Vagina (tissue), 2 donors: ENCODE data around the gene FASN. TPM values are rescaled to one million over a fixed set of nuclear protein-coding genes. Genes with fewer than 3 reads are reported as not detected.

Experiments used
- DNase-seq, 2 donors: peaks; one replicate each; pipeline ENCODE4 v3.0.0-alpha.2; 2017; ENCODE audit errors: extremely low spot score in 2 of 2
- H3K27ac ChIP-seq: fragments of 200-600 bp; sonication (generic); one replicate; pipeline ENCODE4 v1.5.1; 2019
- H3K27me3 ChIP-seq: fragments of 200-600 bp; sonication (generic); one replicate; pipeline ENCODE4 v1.5.1; 2019
- H3K36me3 ChIP-seq, 2 donors: fragments of 200-600 bp; sonication (generic); one replicate each; pipeline ENCODE4 v1.5.1; 2017 to 2019
- H3K4me1 ChIP-seq: fragments of 200-600 bp; sonication (generic); one replicate; pipeline ENCODE4 v1.5.1; 2019
- H3K4me3 ChIP-seq, 2 donors: fragments of 200-600 bp; sonication (generic); 1 replicate in 1 of 2; 2 replicates in 1 of 2; pipeline ENCODE4 v1.5.1; 2016 to 2019
- H3K9me3 ChIP-seq: fragments of 200-600 bp; sonication (generic); one replicate; pipeline ENCODE4 v1.5.1; 2019
- CTCF ChIP-seq, 3 experiments: fragments of 450-650 bp in 2 of 3; fragments of 200-600 bp in 1 of 3; sonication (generic) in 1 of 3; IDR thresholded peaks; one replicate each; pipeline ENCODE4 v1.5.1; 2017 to 2019; ENCODE audit warnings: antibody characterized with exemption in 3 of 3, mild to moderate bottlenecking in 2 of 3, moderate library complexity in 2 of 3
- POLR2A ChIP-seq, 2 donors: fragments of 450-650 bp; IDR thresholded peaks; one replicate each; pipeline ENCODE4 v1.6.1; 2017; ENCODE audit warnings: antibody characterized with exemption in 2 of 2, mild to moderate bottlenecking in 2 of 2, moderate library complexity in 2 of 2
- POLR2AphosphoS5 ChIP-seq, 2 donors: sonication (generic); formaldehyde crosslinking; IDR thresholded peaks; one replicate each; pipeline ENCODE4 v1.9.0; 2017; ENCODE audit warnings: antibody characterized with exemption in 2 of 2, mild to moderate bottlenecking in 2 of 2, low read depth in 1 of 2; ENCODE audit not compliant: insufficient read depth in 1 of 2
- intact Hi-C: fragments of 100-400 bp; cut with DNase I; formaldehyde crosslinking; loops from one replicate; pipeline ENCODE4 v1.15.1; 2023
- total RNA-seq: library from RNA; depleted of rRNA; stranded (reverse); fragments of >200 nt; gene quantifications from one replicate; pipeline ENCODE4 v1.2.3, GENCODE V29; 2016

Gene FASN
- total RNA-seq, 1 donor from 2014 or later = 127 TPM

GRCh38 chr17:82118168-82118814 lies 20.3 kb upstream of the FASN start:
- no peaks in the 10 kb centered on the region for H3K27me3 ChIP-seq
- TF ChIP-seq POLR2A (IDR thresholded peaks at IDR 0.05) = no peak
- no peak for TF ChIP-seq CTCF (IDR thresholded peaks at IDR 0.05)
- no peak for TF ChIP-seq POLR2AphosphoS5 (IDR thresholded peaks at IDR 0.05; ENCODE audit: insufficient read depth in 1 of 2, low read depth in 1 of 2)
- H3K9me3 ChIP-seq = no peaks in the 10 kb centered on the region
- no peak overlapping the region for H3K4me3 ChIP-seq
- intact Hi-C loops = no loop called here
- no peaks in the 10 kb centered on the region for H3K4me1 ChIP-seq
- no peak overlapping the region for H3K27ac ChIP-seq
- H3K36me3 ChIP-seq = no peaks in the 10 kb centered on the region
- DNase-seq = no peak

DNA sequence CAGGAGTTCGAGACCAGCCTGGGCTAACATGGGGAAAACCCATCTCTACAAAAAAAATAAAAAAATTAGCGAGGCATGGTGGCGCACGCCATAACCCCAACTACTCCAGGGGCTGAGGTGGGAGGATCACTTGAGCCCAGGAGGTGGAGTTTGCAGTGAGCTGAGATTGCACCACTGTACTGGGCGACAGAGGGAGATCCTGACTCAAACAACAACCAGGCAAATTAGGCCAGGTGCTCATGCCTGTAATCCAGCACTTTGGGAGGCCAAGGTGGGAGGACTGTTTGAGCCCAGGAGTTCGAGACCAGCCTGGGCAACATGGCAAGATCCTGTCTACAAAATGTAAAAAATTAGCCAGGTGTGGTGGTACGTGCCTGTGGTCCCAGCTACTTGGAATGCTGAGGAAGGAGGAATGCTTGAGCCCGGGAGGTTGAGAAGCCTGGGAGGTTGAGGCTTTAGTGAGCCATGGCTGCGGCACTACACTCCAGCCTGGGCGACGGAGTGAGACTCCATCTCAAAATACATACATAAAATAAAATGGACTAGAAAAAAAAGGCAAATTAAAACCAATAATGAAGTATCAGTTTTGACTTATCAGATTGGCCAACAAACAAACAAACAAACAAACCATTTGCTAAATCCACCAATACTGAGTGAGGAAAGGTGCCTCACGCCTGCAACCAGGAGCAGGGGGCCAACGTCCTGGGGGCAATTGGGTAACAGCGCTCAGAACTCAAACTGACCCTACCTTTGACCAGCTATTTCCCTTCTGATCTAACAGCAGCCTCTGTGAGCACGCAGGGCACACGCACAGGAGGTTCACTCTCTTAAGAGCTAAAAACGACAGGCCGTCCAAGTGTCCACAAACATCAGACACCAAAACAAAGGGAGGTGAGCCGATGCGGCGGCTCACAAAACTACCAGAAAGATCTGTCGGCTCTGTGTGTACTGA lies 19.4 kb upstream of the FASN start:
- H3K36me3 ChIP-seq = no peaks in the 10 kb centered on the region
- TF ChIP-seq POLR2A (IDR thresholded peaks at IDR 0.05) = no peak
- no peak for TF ChIP-seq CTCF (IDR thresholded peaks at IDR 0.05)
- H3K9me3 ChIP-seq = no peaks in the 10 kb centered on the region
- H3K27ac ChIP-seq = no peak overlapping the region
- no peaks in the 10 kb centered on the region for H3K27me3 ChIP-seq
- H3K4me3 ChIP-seq = no peak overlapping the region
- intact Hi-C loops = no loop called here
- DNase-seq = no peak
- no peaks in the 10 kb centered on the region for H3K4me1 ChIP-seq

- intact Hi-C loops = no loop called here
- Histone ChIP-seq H3K9me3 (no peaks in the 10 kb centered on the region), H3K27me3 (no peaks in the 10 kb centered on the region), H3K4me3 (no peak overlapping the region), H3K4me1 (no peaks in the 10 kb centered on the region), H3K36me3 (no peaks in the 10 kb centered on the region), H3K27ac (no peak overlapping the region)
- TF ChIP-seq POLR2AphosphoS5 (IDR thresholded peaks at IDR 0.05; ENCODE audit: insufficient read depth in 1 of 2, low read depth in 1 of 2) (no peak), POLR2A (IDR thresholded peaks at IDR 0.05) (no peak), CTCF (IDR thresholded peaks at IDR 0.05) (no peak)
- no peak for DNase-seq
Observed at GRCh38 chr17:82116246-82116645, 18.2 kb upstream of the FASN start.

DNA sequence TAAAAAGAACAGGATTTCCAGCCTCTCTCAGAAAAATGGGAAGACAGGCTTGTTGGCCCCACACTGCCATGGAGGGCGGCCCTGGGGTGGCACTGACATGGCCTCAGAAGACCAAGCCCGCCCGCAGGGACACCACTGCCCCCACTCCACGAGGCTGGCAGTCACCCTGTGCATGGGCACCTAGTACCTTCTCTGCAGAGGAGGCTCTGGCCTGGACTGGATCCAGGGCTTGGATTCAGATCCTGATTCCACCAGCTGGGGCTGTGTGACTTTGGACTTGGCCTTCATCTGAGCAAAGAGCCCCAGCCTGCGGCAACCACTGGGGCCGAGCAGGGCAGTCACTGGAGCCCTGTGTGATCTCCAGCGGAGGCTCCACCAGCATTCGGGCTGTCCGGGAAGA lies 16.8 kb upstream of the FASN start:
- no peaks in the 10 kb centered on the region for H3K9me3 ChIP-seq
- no peak overlapping the region for H3K4me3 ChIP-seq
- no peak for TF ChIP-seq POLR2A (IDR thresholded peaks at IDR 0.05)
- no peak for TF ChIP-seq CTCF (IDR thresholded peaks at IDR 0.05)
- TF ChIP-seq POLR2AphosphoS5 (IDR thresholded peaks at IDR 0.05; ENCODE audit: insufficient read depth in 1 of 2, low read depth in 1 of 2) = no peak
- DNase-seq = no peak
- H3K36me3 ChIP-seq = no peaks in the 10 kb centered on the region
- no peaks in the 10 kb centered on the region for H3K4me1 ChIP-seq
- intact Hi-C loops = no loop called here
- H3K27me3 ChIP-seq = no peaks in the 10 kb centered on the region
- no peak overlapping the region for H3K27ac ChIP-seq

DNA sequence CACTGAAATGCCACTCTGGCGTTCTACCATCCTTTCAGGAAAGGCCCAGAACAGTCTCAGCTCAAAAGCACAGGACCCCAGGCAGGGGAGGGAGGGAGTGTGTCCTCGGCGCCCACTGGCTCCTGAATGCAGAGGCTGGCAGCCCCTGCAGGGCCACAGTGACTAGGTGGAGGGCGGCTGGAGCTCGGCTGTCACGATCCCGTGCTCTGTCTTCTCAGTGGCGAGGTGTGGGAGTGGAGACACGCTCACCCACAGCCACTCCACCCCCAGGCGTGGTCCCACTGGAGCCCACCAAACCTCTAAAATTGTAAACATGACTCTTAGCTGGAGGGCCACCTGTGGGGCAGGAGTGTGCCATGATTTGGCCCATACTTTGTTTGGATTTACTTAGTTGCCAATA lies 16.4 kb upstream of the FASN start:
- Histone ChIP-seq H3K36me3 (no peaks in the 10 kb centered on the region), H3K4me1 (no peaks in the 10 kb centered on the region), H3K9me3 (no peaks in the 10 kb centered on the region), H3K27ac (no peak overlapping the region), H3K4me3 (no peak overlapping the region), H3K27me3 (no peaks in the 10 kb centered on the region)
- TF ChIP-seq POLR2AphosphoS5 (IDR thresholded peaks at IDR 0.05; ENCODE audit: insufficient read depth in 1 of 2, low read depth in 1 of 2) (no peak), CTCF (IDR thresholded peaks at IDR 0.05) (no peak), POLR2A (IDR thresholded peaks at IDR 0.05) (no peak)
- no peak for DNase-seq
- intact Hi-C loops = no loop called here
